ENCODE data around the gene FAM89B. TPM values are rescaled to one million over a fixed set of nuclear protein-coding genes. Genes with fewer than 3 reads are reported as not detected.
A peak's percentile ranks its signal among the peaks of the same experiment; 100 is the strongest.

The FAM89B gene
- total RNA-seq, 4 donors from 2014 or later: 30.8 to 44.6 (median 32.4) TPM

- Histone ChIP-seq H3K27me3 (no peaks in the 10 kb centered on the region), H3K36me3 (no peaks in the 10 kb centered on the region), H3K4me1 (peaks cover 8 to 62% (median 35%) of the 10 kb centered on the region in 4 donors), H3K27ac (peak overlapping the region; percentile 90 to 97 (median 94)), H3K9me3 (no peaks in the 10 kb centered on the region), H3K4me3 (peak overlapping the region; percentile 77 to 96 (median 87))
- DNase-seq: peak in 1 of 3 donors; percentile 68
- peak in 3 of 6 experiments; percentile 39 to 49 (median 46) for TF ChIP-seq CTCF (IDR thresholded peaks at IDR 0.05)
- TF ChIP-seq POLR2A (IDR thresholded peaks at IDR 0.05): no peak
Observed at GRCh38 chr11:65571940-65572339, 398 bp upstream of the FAM89B start.

GRCh38 chr11:65573391-65574079 lies 1.2 kb downstream of the FAM89B start:
- H3K9me3 ChIP-seq: no peaks in the 10 kb centered on the region
- no peaks in the 10 kb centered on the region for H3K36me3 ChIP-seq
- peak overlapping the region; percentile 77 to 96 (median 87) for H3K4me3 ChIP-seq
- H3K27me3 ChIP-seq: no peaks in the 10 kb centered on the region
- TF ChIP-seq CTCF (IDR thresholded peaks at IDR 0.05) (no peak), POLR2A (IDR thresholded peaks at IDR 0.05) (no peak)
- H3K4me1 ChIP-seq: peaks cover 10 to 68% (median 45%) of the 10 kb centered on the region in 4 donors
- H3K27ac ChIP-seq: peak overlapping the region; percentile 90 to 97 (median 94)
- DNase-seq: no peak

GRCh38 chr11:65574109-65574810 lies 1.9 kb downstream of the FAM89B start:
- Histone ChIP-seq H3K36me3 (no peaks in the 10 kb centered on the region), H3K4me1 (peaks cover 10 to 67% (median 40%) of the 10 kb centered on the region in 4 donors), H3K27me3 (no peaks in the 10 kb centered on the region), H3K9me3 (no peaks in the 10 kb centered on the region), H3K27ac (peak overlapping the region; percentile 90 to 97 (median 94)), H3K4me3 (peak overlapping the region; percentile 77 to 96 (median 87))
- peak; percentile 84 to 94 (median 94) for DNase-seq
- TF ChIP-seq CTCF (IDR thresholded peaks at IDR 0.05) (peak; percentile 88 to 100 (median 95)), POLR2A (IDR thresholded peaks at IDR 0.05) (peak; percentile 17 to 56)

- H3K27me3 ChIP-seq: no peaks in the 10 kb centered on the region
- peaks cover 10 to 73% (median 40%) of the 10 kb centered on the region in 4 donors for H3K4me1 ChIP-seq
- TF ChIP-seq POLR2A (IDR thresholded peaks at IDR 0.05) (peak; percentile 37 to 45), CTCF (IDR thresholded peaks at IDR 0.05) (no peak)
- peak overlapping the region; percentile 90 to 97 (median 94) for H3K27ac ChIP-seq
- H3K9me3 ChIP-seq: no peaks in the 10 kb centered on the region
- H3K4me3 ChIP-seq: peak overlapping the region; percentile 77 to 96 (median 87)
- peaks cover 0 to 7% (median 0%) of the 10 kb centered on the region in 3 donors for H3K36me3 ChIP-seq
- peak; percentile 45 to 86 (median 79) for DNase-seq
Observed at GRCh38 chr11:65574811-65575567, 2.7 kb downstream of the FAM89B start.

- H3K4me1 ChIP-seq: peaks cover 10 to 77% (median 40%) of the 10 kb centered on the region in 4 donors
- H3K27ac ChIP-seq: peak within 1 kb of the TSS; percentile 90 to 97 (median 94)
- DNase-seq: peak; percentile 80 to 91 (median 91)
- TF ChIP-seq CTCF (IDR thresholded peaks at IDR 0.05) (no peak), POLR2A (IDR thresholded peaks at IDR 0.05) (peak in 1 of 2 donors; percentile 41)
- peak within 1 kb of the TSS; percentile 77 to 96 (median 87) for H3K4me3 ChIP-seq
- peaks cover 0 to 14% (median 0%) of the 10 kb centered on the region in 3 donors for H3K36me3 ChIP-seq
- H3K27me3 ChIP-seq: no peaks in the 10 kb centered on the region
- no peaks in the 10 kb centered on the region for H3K9me3 ChIP-seq
Observed at GRCh38 chr11:65575568-65576231, 3.4 kb downstream of the FAM89B start, which contains the start of gene EHBP1L1. Gene EHBP1L1, plus strand, starts transcription at chr11:65576053. Its CDS starts 250 bp downstream, at chr11:65576303.
